CD4-positive, alpha-beta T cell treated with Interleukin-4 for 4 hours (primary cell): ENCODE data around the gene SLC17A5.
"Not testable (repeated sequence)": the region's sequence is repeated elsewhere in the genome, so short reads cannot be mapped to it uniquely, and the experiment has no call there.

Experiments
- DNase-seq: peaks from one replicate; pipeline ENCODE4 v3.0.0-alpha.2; 2020

Gene SLC17A5

GRCh38 chr6:73565767-73566485, 87.9 kb downstream of the SLC17A5 start:
- no peak for DNase-seq

GRCh38 chr6:73564578-73565345, 89.0 kb downstream of the SLC17A5 start:
- DNase-seq, result no peak

GRCh38 chr6:73562558-73562957, 91.2 kb downstream of the SLC17A5 start:
- no peak for DNase-seq

GRCh38 chr6:73560853-73561407, 92.9 kb downstream of the SLC17A5 start:
- DNase-seq, result no peak

GRCh38 chr6:73560182-73560732, 93.5 kb downstream of the SLC17A5 start:
- no peak for DNase-seq

GRCh38 chr6:73559399-73559794, 94.4 kb downstream of the SLC17A5 start:
- not testable (repeated sequence) for DNase-seq

GRCh38 chr6:73558624-73559398, 95.0 kb downstream of the SLC17A5 start:
- no peak for DNase-seq

- no peak for DNase-seq
Observed at GRCh38 chr6:73556836-73557235, 97.0 kb downstream of the SLC17A5 start.

- DNase-seq, result not testable (repeated sequence)
Observed at GRCh38 chr6:73555380-73555949, 98.3 kb downstream of the SLC17A5 start.

GRCh38 chr6:73551115-73551514, 102.7 kb downstream of the SLC17A5 start:
- DNase-seq, result not testable (repeated sequence)

GRCh38 chr6:73548458-73549446, 105.0 kb downstream of the SLC17A5 start:
- no peak for DNase-seq

GRCh38 chr6:73547036-73547435, 106.8 kb downstream of the SLC17A5 start:
- no peak for DNase-seq
